ENCODE data around the gene BCL2L15. TPM values are rescaled to one million over a fixed set of nuclear protein-coding genes. Genes with fewer than 3 reads are reported as not detected.

The BCL2L15 gene
- total RNA-seq, 4 donors from 2014 or later, result 38.0 to 249 (median 119) TPM

DNA sequence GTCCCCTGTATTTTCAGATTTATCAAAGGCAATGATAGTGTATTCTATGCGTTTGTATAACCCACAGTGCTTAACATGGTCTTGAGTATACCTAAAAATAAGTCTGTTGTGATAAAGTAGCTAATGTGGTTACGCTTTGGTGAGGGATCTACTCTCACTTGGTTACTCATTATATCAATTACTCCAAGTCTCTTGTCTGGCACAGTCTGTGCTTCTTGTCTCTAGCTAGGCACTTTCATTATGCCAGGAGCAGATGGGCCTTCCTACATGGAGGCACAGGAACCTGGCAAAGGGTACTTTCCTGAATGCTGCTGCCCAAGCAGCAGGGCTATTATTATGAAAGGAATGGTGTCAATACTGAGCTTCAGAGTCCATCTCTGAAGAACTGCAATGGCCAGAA lies 11.7 kb downstream of the BCL2L15 start:
- Histone ChIP-seq H3K4me3 (no peak overlapping the region), H3K27ac (peak overlapping the region in 3 of 4 donors; percentile 13 to 63 (median 42)), H3K9me3 (no peaks in the 10 kb centered on the region), H3K27me3 (no peaks in the 10 kb centered on the region), H3K36me3 (no peaks in the 10 kb centered on the region), H3K4me1 (peaks cover 0 to 15% (median 0%) of the 10 kb centered on the region in 4 donors)
- no peak for TF ChIP-seq POLR2A (IDR thresholded peaks at IDR 0.05)
- TF ChIP-seq, protein P1, sequence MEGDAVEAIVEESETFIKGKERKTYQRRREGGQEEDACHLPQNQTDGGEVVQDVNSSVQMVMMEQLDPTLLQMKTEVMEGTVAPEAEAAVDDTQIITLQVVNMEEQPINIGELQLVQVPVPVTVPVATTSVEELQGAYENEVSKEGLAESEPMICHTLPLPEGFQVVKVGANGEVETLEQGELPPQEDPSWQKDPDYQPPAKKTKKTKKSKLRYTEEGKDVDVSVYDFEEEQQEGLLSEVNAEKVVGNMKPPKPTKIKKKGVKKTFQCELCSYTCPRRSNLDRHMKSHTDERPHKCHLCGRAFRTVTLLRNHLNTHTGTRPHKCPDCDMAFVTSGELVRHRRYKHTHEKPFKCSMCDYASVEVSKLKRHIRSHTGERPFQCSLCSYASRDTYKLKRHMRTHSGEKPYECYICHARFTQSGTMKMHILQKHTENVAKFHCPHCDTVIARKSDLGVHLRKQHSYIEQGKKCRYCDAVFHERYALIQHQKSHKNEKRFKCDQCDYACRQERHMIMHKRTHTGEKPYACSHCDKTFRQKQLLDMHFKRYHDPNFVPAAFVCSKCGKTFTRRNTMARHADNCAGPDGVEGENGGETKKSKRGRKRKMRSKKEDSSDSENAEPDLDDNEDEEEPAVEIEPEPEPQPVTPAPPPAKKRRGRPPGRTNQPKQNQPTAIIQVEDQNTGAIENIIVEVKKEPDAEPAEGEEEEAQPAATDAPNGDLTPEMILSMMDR (IDR thresholded peaks at IDR 0.05), result no peak
- no peak for DNase-seq

DNA sequence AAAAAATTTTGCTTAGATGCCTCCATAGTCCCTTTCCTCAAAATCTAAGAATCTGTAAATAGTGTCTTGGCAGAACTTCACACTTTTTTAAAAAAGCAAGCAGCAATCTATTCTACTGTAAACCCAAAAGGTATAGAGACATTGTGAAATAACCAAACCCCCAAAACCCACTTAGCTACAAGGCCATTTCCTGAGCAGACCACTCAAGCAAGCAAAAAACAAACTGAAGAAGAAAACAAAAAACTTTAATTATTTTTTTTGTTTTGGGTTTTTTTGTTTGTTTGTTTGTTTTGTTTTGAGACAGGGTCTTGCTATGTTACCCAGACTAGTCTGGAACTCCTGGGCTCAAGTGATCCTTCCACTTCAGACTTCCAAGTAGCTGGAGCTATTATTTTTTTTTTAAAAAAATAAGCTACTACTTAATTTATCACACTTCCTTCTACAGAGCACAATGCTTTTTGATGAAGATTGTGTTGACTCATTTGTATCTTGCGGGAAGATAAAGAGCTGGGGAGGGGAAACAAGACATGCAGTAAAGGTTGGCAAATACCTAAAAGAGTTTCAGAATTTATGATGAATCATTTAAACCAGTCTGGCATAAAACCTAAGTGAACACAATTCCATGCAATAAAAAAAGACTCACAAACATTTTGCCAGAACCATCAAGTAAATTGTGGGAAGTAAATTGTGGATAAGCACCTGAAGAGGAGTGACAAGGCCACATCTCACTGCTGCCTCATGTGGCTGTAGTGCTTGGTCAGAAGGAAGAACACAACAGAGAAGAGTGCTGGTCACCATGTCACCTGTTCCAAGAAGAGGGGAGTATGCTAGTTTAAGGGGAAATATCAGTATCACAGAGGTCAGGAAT lies 13.1 kb downstream of the BCL2L15 start:
- TF ChIP-seq, protein P1 (IDR thresholded peaks at IDR 0.05), result peak in 5 of 6 experiments; percentile 7 to 52 (median 29)
- TF ChIP-seq POLR2A (IDR thresholded peaks at IDR 0.05), result no peak
- Histone ChIP-seq H3K36me3 (peaks cover 0 to 4% (median 0%) of the 10 kb centered on the region in 3 donors), H3K27me3 (no peaks in the 10 kb centered on the region), H3K9me3 (no peaks in the 10 kb centered on the region), H3K4me1 (peaks cover 0 to 12% (median 0%) of the 10 kb centered on the region in 4 donors), H3K27ac (peak overlapping the region; percentile 6 to 66 (median 26)), H3K4me3 (no peak overlapping the region)
- DNase-seq, result peak in 2 of 3 donors; percentile 40 to 59

DNA sequence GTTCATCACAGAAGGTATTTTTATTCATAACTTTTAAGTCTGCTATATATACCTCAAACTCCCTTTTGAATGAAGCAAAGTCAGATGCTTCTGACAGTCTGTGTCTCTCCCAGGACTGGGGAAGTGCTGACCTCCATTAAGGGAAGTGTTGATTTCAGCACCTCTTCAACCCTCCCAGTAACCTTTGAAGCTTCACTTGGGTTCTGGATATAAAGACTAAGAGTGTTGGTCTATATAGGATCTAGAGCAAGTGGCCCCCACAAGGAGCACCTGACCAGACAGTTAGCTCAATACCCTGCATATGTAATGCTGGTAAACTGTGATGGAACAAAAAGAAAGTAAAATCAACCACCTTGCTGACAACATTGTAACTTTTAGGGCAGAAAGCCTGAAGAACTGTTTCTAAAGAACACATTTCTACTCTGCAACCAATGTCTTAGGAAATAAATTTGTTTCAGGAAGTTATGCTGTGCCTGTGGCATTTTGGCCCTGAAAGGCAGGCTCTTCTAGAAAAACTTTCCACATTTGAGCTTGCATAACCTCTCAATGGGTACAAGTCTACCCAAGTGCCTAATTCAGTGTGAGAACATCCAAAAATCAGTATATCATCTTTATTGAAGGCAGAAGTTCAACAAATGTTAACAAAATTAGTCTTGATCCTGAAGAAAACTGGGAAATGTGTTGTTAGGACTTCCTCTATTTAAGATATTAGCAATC lies 15.0 kb downstream of the BCL2L15 start:
- H3K27me3 ChIP-seq, result no peaks in the 10 kb centered on the region
- no peaks in the 10 kb centered on the region for H3K9me3 ChIP-seq
- H3K4me3 ChIP-seq, result no peak overlapping the region
- H3K4me1 ChIP-seq, result peaks cover 0 to 12% (median 0%) of the 10 kb centered on the region in 4 donors
- peak overlapping the region; percentile 57 to 80 (median 79) for H3K27ac ChIP-seq
- TF ChIP-seq POLR2A (IDR thresholded peaks at IDR 0.05), result no peak
- TF ChIP-seq, protein P1 (IDR thresholded peaks at IDR 0.05), result no peak
- DNase-seq, result no peak
- H3K36me3 ChIP-seq, result peaks cover 0 to 9% (median 0%) of the 10 kb centered on the region in 3 donors

DNA sequence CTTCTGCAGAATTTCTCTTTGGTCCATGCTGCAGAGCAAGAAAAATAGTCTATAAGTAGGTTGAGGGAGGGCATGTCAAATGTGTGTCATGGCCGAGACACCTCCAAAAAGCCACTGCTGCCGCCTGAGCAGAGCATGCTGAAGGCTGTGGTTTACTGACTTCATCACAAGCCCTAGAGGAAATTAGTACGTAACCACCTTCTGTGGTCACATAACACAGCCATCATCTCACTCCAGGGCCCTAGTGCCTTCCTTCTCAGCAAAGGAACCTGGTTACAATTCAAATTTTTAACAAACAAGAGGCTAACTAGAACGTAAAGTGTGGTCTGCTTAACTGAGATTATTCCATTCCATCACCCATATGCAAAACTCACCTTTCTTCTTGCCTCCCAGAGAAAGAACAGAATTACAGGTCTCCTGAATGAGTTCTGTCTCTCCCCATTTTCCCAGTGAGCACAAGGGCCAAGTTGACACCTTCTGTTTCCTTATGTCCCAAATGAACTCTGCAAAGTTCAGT lies 15.7 kb downstream of the BCL2L15 start, which contains the start of gene PTPN22:
Gene PTPN22 (minus strand): TSS at position 116 of the 517 bp plus-strand sequence.
- Histone ChIP-seq H3K4me3 (peak within 1 kb of the TSS; percentile 9 to 41 (median 20)), H3K9me3 (no peaks in the 10 kb centered on the region), H3K27ac (peak within 1 kb of the TSS; percentile 57 to 80 (median 79)), H3K27me3 (no peaks in the 10 kb centered on the region), H3K4me1 (peaks cover 0 to 11% (median 0%) of the 10 kb centered on the region in 4 donors), H3K36me3 (peaks cover 0 to 9% (median 0%) of the 10 kb centered on the region in 3 donors)
- DNase-seq, result peak in 2 of 3 donors; percentile 87 to 93
- TF ChIP-seq POLR2A (IDR thresholded peaks at IDR 0.05), result peak; percentile 37 to 67
- TF ChIP-seq, protein P1 (IDR thresholded peaks at IDR 0.05), result no peak

DNA sequence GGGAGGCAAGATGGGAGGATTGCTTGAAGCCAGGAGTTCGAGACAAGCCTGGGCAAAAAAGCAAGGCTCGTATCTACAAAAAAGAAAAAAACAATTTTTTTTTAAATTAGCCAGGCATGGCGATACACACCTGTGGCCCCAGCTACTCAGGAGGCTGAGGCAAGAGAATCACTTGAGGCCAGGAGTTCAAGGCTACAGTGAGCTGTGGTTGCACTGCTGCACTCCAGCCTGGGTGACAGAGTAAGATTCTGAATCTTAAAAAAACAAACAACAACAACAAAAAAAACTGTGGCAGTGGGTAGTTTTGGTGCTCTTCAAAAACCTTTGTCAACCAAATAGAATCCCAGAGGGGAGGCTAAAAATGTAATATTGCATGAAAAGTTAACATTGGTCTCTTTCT lies 16.6 kb downstream of the BCL2L15 start:
- Histone ChIP-seq H3K4me1 (peaks cover 0 to 3% (median 0%) of the 10 kb centered on the region in 4 donors), H3K27ac (peak overlapping the region in 3 of 4 donors; percentile 57 to 80 (median 80)), H3K4me3 (peak overlapping the region; percentile 9 to 41 (median 20)), H3K27me3 (no peaks in the 10 kb centered on the region), H3K36me3 (peaks cover 0 to 9% (median 0%) of the 10 kb centered on the region in 3 donors), H3K9me3 (no peaks in the 10 kb centered on the region)
- DNase-seq, result no peak
- TF ChIP-seq, protein P1 (IDR thresholded peaks at IDR 0.05), result no peak
- no peak for TF ChIP-seq POLR2A (IDR thresholded peaks at IDR 0.05)

Measured in Peyer's patch (tissue), 4 donors.